Measurements from ENCODE around the gene KCNJ10.

GRCh38 chr1:159982280-159982679 lies 87.7 kb downstream of the KCNJ10 start:
- TF ChIP-seq ZBTB7A (IDR thresholded peaks at IDR 0.05; ENCODE audit: low read depth) (no peak), EP300 (IDR thresholded peaks at IDR 0.05; ENCODE audit: borderline replicate concordance) (no peak), YY1 (IDR thresholded peaks at IDR 0.05; ENCODE audit: low read depth) (no peak), EGR1 (IDR thresholded peaks at IDR 0.05) (no peak), USF1 (IDR thresholded peaks at IDR 0.05) (no peak), CEBPB (IDR thresholded peaks at IDR 0.05) (no peak), TEAD4 (IDR thresholded peaks at IDR 0.05) (no peak), MAX (IDR thresholded peaks at IDR 0.05) (no peak), RAD21 (IDR thresholded peaks at IDR 0.05; ENCODE audit: low read depth) (no peak), FOXM1 (IDR thresholded peaks at IDR 0.05; ENCODE audit: borderline replicate concordance, low read depth) (no peak)
- TF ChIP-seq, protein P1, sequence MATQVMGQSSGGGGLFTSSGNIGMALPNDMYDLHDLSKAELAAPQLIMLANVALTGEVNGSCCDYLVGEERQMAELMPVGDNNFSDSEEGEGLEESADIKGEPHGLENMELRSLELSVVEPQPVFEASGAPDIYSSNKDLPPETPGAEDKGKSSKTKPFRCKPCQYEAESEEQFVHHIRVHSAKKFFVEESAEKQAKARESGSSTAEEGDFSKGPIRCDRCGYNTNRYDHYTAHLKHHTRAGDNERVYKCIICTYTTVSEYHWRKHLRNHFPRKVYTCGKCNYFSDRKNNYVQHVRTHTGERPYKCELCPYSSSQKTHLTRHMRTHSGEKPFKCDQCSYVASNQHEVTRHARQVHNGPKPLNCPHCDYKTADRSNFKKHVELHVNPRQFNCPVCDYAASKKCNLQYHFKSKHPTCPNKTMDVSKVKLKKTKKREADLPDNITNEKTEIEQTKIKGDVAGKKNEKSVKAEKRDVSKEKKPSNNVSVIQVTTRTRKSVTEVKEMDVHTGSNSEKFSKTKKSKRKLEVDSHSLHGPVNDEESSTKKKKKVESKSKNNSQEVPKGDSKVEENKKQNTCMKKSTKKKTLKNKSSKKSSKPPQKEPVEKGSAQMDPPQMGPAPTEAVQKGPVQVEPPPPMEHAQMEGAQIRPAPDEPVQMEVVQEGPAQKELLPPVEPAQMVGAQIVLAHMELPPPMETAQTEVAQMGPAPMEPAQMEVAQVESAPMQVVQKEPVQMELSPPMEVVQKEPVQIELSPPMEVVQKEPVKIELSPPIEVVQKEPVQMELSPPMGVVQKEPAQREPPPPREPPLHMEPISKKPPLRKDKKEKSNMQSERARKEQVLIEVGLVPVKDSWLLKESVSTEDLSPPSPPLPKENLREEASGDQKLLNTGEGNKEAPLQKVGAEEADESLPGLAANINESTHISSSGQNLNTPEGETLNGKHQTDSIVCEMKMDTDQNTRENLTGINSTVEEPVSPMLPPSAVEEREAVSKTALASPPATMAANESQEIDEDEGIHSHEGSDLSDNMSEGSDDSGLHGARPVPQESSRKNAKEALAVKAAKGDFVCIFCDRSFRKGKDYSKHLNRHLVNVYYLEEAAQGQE (IDR thresholded peaks at IDR 0.05; ENCODE audit: low read depth): no peak
